ENCODE measurements around the gene ZNHIT2.
A peak's percentile ranks its signal among the peaks of the same experiment; 100 is the strongest.

- TF ChIP-seq CTCF (IDR thresholded peaks at IDR 0.05) (peak; percentile 73), ZFX (IDR thresholded peaks at IDR 0.05; ENCODE audit: borderline replicate concordance) (no peak)
These were observed 39.4 kb downstream of the ZNHIT2 start for GRCh38 chr11:65078151-65078550.
